IMR-90 (cell line): ENCODE measurements around the gene SLAMF1.

Experiments used
- CEBPB ChIP-seq: IDR thresholded peaks from 2 replicates; pipeline ENCODE4 v1.6.1; 2012; ENCODE audit warnings: low read depth, low read length, improper control_type of control experiment
- CHD1 ChIP-seq: IDR thresholded peaks from 2 replicates; pipeline ENCODE4 v1.6.1; 2012; ENCODE audit warnings: low read depth, low read length, improper control_type of control experiment
- CTCF ChIP-seq: conservative IDR thresholded peaks from 2 replicates; pipeline ENCODE4 v1.5.1; 2012; ENCODE audit warnings: mild to moderate bottlenecking, low read depth, low read length, improper control_type of control experiment
- FOS ChIP-seq: fragments of 150-350 bp; IDR thresholded peaks from 2 replicates; pipeline ENCODE4 v1.6.1; 2016; ENCODE audit warnings: low read depth, low read length
- POLR2A ChIP-seq: IDR thresholded peaks from 2 replicates; pipeline ENCODE4 v1.6.1; 2012; ENCODE audit warnings: mild to moderate bottlenecking, low read depth, low read length
- RAD21 ChIP-seq: IDR thresholded peaks from 2 replicates; pipeline ENCODE4 v1.6.1; 2012; ENCODE audit warnings: low read length, improper control_type of control experiment
- RCOR1 ChIP-seq: IDR thresholded peaks from 2 replicates; pipeline ENCODE4 v1.6.1; 2012; ENCODE audit warnings: mild to moderate bottlenecking, low read length, improper control_type of control experiment; ENCODE audit not compliant: insufficient replicate concordance
- RFX5 ChIP-seq: IDR thresholded peaks from 2 replicates; pipeline ENCODE4 v1.8.0; 2012; ENCODE audit warnings: low read depth, mild to moderate bottlenecking, low read length, moderate library complexity
- TF ChIP-seq, protein P1 (sequence below): fragments of 150-350 bp; IDR thresholded peaks from 2 replicates; pipeline ENCODE4 v1.6.1; 2017; ENCODE audit warnings: mild to moderate bottlenecking, antibody characterized with exemption, low read length, low read depth

- no peak for TF ChIP-seq RCOR1
- TF ChIP-seq POLR2A = no peak
- TF ChIP-seq CEBPB = no peak
- TF ChIP-seq, protein P1, sequence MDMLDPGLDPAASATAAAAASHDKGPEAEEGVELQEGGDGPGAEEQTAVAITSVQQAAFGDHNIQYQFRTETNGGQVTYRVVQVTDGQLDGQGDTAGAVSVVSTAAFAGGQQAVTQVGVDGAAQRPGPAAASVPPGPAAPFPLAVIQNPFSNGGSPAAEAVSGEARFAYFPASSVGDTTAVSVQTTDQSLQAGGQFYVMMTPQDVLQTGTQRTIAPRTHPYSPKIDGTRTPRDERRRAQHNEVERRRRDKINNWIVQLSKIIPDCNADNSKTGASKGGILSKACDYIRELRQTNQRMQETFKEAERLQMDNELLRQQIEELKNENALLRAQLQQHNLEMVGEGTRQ = no peak
- no peak for TF ChIP-seq CTCF
- no peak for TF ChIP-seq FOS
- no peak for TF ChIP-seq RFX5
- no peak for TF ChIP-seq CHD1
- no peak for TF ChIP-seq RAD21
These were observed 14.7 kb downstream of the SLAMF1 start for GRCh38 chr1:160631983-160632625.
